ENCODE measurements around the gene OR2A25. TPM values are rescaled to one million over a fixed set of nuclear protein-coding genes. Genes with fewer than 3 reads are reported as not detected.

The OR2A25 gene
- total and polyA plus RNA-seq, 2 donors (not counting 1 experiment from before 2014, with no cell fraction given) = not detected

DNA sequence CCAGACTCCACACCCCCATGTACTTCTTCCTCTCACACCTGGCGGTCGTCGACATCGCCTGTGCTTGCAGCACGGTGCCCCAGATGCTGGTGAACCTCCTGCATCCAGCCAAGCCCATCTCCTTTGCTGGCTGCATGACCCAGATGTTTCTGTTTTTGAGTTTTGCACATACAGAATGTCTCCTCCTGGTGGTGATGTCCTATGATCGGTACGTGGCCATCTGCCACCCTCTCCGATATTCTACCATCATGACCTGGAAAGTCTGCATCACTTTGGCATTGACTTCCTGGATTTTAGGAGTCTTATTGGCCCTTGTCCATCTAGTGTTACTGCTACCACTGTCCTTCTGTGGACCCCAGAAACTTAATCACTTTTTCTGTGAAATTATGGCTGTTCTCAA is 4.8 kb downstream of the OR2A25 start:
- Histone ChIP-seq H3K9ac (ENCODE audit: insufficient read depth, low read length) (no peak overlapping the region), H3K4me3 (replicated peaks in 1 of 4; ENCODE audit: control extremely low read depth in 1 of 4, insufficient read depth in 1 of 4, low read depth in 3 of 4, low read length in 4 of 4) (no peak overlapping the region), H3K27me3 (ENCODE audit: control insufficient read depth, insufficient read depth, low read length) (no peaks in the 10 kb centered on the region), H3K4me1 (ENCODE audit: control insufficient read depth, extremely low read depth, insufficient read depth, low read length) (no peaks in the 10 kb centered on the region), H3K36me3 (ENCODE audit: control insufficient read depth, insufficient read depth, low read length) (no peaks in the 10 kb centered on the region), H3K79me2 (ENCODE audit: control insufficient read depth, insufficient read depth, low read length) (no peaks in the 10 kb centered on the region), H2AFZ (ENCODE audit: low read length) (no peak overlapping the region), H3K27ac (ENCODE audit: insufficient read depth, low read length) (no peak overlapping the region), H3K4me2 (ENCODE audit: extremely low read depth, insufficient read depth, low read length) (no peak overlapping the region), H3K9me3 (ENCODE audit: control insufficient read depth, insufficient read depth, low read depth, low read length) (no peaks in the 10 kb centered on the region), H4K20me1 (ENCODE audit: control insufficient read depth, extremely low read depth, insufficient read depth, low read length) (no peaks in the 10 kb centered on the region)
- DNase-seq (ENCODE audit: low read depth in 2 of 2) = no peak
- TF ChIP-seq, protein P1, sequence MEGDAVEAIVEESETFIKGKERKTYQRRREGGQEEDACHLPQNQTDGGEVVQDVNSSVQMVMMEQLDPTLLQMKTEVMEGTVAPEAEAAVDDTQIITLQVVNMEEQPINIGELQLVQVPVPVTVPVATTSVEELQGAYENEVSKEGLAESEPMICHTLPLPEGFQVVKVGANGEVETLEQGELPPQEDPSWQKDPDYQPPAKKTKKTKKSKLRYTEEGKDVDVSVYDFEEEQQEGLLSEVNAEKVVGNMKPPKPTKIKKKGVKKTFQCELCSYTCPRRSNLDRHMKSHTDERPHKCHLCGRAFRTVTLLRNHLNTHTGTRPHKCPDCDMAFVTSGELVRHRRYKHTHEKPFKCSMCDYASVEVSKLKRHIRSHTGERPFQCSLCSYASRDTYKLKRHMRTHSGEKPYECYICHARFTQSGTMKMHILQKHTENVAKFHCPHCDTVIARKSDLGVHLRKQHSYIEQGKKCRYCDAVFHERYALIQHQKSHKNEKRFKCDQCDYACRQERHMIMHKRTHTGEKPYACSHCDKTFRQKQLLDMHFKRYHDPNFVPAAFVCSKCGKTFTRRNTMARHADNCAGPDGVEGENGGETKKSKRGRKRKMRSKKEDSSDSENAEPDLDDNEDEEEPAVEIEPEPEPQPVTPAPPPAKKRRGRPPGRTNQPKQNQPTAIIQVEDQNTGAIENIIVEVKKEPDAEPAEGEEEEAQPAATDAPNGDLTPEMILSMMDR (conservative IDR thresholded peaks at IDR 0.05 in 1 of 2, IDR thresholded peaks at IDR 0.05 in 1 of 2; ENCODE audit: low read depth in 1 of 2, low read length in 2 of 2) = no peak
- TF ChIP-seq EZH2 (IDR thresholded peaks at IDR 0.05; ENCODE audit: low read length, missing control alignments) = no peak

DNA sequence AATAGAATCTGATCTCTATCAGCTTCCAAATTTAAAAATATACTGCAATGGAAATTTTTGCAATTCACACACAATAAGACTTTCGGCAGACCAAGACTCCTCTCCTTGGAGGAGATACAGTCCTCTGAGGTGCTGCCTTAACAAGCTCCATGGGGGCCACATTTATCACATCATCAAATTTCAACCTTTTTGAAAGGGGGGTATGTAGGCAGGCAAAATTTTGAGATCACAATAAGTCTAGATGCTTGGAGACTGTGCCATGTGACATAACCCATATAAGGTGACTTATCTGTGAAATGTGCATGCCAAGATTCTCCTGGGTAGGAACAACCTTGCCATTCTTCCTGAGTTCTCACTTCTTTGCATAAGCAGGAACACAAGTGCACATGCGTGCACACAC is 16.4 kb downstream of the OR2A25 start, which contains the start of gene OR2A12:
OR2A12 (plus strand) TSS at position 301 of the 400 bp plus-strand sequence. CDS start 8,830 bp downstream, outside the sequence.
- Histone ChIP-seq H4K20me1 (ENCODE audit: control insufficient read depth, extremely low read depth, insufficient read depth, low read length) (no peaks in the 10 kb centered on the region), H3K79me2 (ENCODE audit: control insufficient read depth, insufficient read depth, low read length) (no peaks in the 10 kb centered on the region), H3K9ac (ENCODE audit: insufficient read depth, low read length) (no peak within 1 kb of the TSS), H3K27ac (ENCODE audit: insufficient read depth, low read length) (no peak within 1 kb of the TSS), H3K9me3 (ENCODE audit: control insufficient read depth, insufficient read depth, low read depth, low read length) (no peaks in the 10 kb centered on the region), H3K4me2 (ENCODE audit: extremely low read depth, insufficient read depth, low read length) (no peak within 1 kb of the TSS), H2AFZ (ENCODE audit: low read length) (no peak within 1 kb of the TSS), H3K4me3 (replicated peaks in 1 of 4; ENCODE audit: control extremely low read depth in 1 of 4, insufficient read depth in 1 of 4, low read depth in 3 of 4, low read length in 4 of 4) (no peak within 1 kb of the TSS), H3K4me1 (ENCODE audit: control insufficient read depth, extremely low read depth, insufficient read depth, low read length) (no peaks in the 10 kb centered on the region), H3K36me3 (ENCODE audit: control insufficient read depth, insufficient read depth, low read length) (no peaks in the 10 kb centered on the region), H3K27me3 (ENCODE audit: control insufficient read depth, insufficient read depth, low read length) (no peaks in the 10 kb centered on the region)
- no peak for DNase-seq (ENCODE audit: low read depth in 2 of 2)
- TF ChIP-seq, protein P1 (conservative IDR thresholded peaks at IDR 0.05 in 1 of 2, IDR thresholded peaks at IDR 0.05 in 1 of 2; ENCODE audit: low read depth in 1 of 2, low read length in 2 of 2) = no peak
- no peak for TF ChIP-seq EZH2 (IDR thresholded peaks at IDR 0.05; ENCODE audit: low read length, missing control alignments)

GRCh38 chr7:144086730-144087129 is 17.1 kb downstream of the OR2A25 start:
- no peak for DNase-seq (ENCODE audit: low read depth in 2 of 2)
- H3K9me3 ChIP-seq (ENCODE audit: control insufficient read depth, insufficient read depth, low read depth, low read length) = no peaks in the 10 kb centered on the region
- H3K9ac ChIP-seq (ENCODE audit: insufficient read depth, low read length) = no peak overlapping the region
- no peak overlapping the region for H3K4me3 ChIP-seq (replicated peaks in 1 of 4; ENCODE audit: control extremely low read depth in 1 of 4, insufficient read depth in 1 of 4, low read depth in 3 of 4, low read length in 4 of 4)
- TF ChIP-seq, protein P1 (conservative IDR thresholded peaks at IDR 0.05 in 1 of 2, IDR thresholded peaks at IDR 0.05 in 1 of 2; ENCODE audit: low read depth in 1 of 2, low read length in 2 of 2) = no peak
- TF ChIP-seq EZH2 (IDR thresholded peaks at IDR 0.05; ENCODE audit: low read length, missing control alignments) = no peak
- no peak overlapping the region for H2AFZ ChIP-seq (ENCODE audit: low read length)
- no peaks in the 10 kb centered on the region for H3K79me2 ChIP-seq (ENCODE audit: control insufficient read depth, insufficient read depth, low read length)
- H3K36me3 ChIP-seq (ENCODE audit: control insufficient read depth, insufficient read depth, low read length) = no peaks in the 10 kb centered on the region
- no peak overlapping the region for H3K27ac ChIP-seq (ENCODE audit: insufficient read depth, low read length)
- H4K20me1 ChIP-seq (ENCODE audit: control insufficient read depth, extremely low read depth, insufficient read depth, low read length) = no peaks in the 10 kb centered on the region
- no peaks in the 10 kb centered on the region for H3K4me1 ChIP-seq (ENCODE audit: control insufficient read depth, extremely low read depth, insufficient read depth, low read length)
- H3K4me2 ChIP-seq (ENCODE audit: extremely low read depth, insufficient read depth, low read length) = no peak overlapping the region
- no peaks in the 10 kb centered on the region for H3K27me3 ChIP-seq (ENCODE audit: control insufficient read depth, insufficient read depth, low read length)

Data from fibroblast of lung (primary cell).